Fibroblast of pulmonary artery (primary cell): ENCODE data around the gene CLK1.

Experiments used
- DNase-seq: peaks from one replicate; pipeline ENCODE4 v3.0.0-alpha.2; 2010; ENCODE audit warnings: low read depth
- H3K4me3 ChIP-seq: replicated peaks from 2 replicates; pipeline ENCODE4 v1.5.1; 2011; ENCODE audit warnings: low read depth, mild to moderate bottlenecking, control low read depth, low read length, moderate library complexity
- TF ChIP-seq, protein P1 (sequence below): IDR thresholded peaks from 2 replicates; pipeline ENCODE4 v1.5.1; 2011; ENCODE audit warnings: mild to moderate bottlenecking, control low read depth, low read length, inconsistent platforms; ENCODE audit errors: missing control alignments

CLK1 gene

GRCh38 chr2:200843993-200844948, 20.2 kb downstream of the CLK1 start:
- DNase-seq: no peak
- TF ChIP-seq, protein P1, sequence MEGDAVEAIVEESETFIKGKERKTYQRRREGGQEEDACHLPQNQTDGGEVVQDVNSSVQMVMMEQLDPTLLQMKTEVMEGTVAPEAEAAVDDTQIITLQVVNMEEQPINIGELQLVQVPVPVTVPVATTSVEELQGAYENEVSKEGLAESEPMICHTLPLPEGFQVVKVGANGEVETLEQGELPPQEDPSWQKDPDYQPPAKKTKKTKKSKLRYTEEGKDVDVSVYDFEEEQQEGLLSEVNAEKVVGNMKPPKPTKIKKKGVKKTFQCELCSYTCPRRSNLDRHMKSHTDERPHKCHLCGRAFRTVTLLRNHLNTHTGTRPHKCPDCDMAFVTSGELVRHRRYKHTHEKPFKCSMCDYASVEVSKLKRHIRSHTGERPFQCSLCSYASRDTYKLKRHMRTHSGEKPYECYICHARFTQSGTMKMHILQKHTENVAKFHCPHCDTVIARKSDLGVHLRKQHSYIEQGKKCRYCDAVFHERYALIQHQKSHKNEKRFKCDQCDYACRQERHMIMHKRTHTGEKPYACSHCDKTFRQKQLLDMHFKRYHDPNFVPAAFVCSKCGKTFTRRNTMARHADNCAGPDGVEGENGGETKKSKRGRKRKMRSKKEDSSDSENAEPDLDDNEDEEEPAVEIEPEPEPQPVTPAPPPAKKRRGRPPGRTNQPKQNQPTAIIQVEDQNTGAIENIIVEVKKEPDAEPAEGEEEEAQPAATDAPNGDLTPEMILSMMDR: no peak
- no peak overlapping the region for H3K4me3 ChIP-seq

DNA sequence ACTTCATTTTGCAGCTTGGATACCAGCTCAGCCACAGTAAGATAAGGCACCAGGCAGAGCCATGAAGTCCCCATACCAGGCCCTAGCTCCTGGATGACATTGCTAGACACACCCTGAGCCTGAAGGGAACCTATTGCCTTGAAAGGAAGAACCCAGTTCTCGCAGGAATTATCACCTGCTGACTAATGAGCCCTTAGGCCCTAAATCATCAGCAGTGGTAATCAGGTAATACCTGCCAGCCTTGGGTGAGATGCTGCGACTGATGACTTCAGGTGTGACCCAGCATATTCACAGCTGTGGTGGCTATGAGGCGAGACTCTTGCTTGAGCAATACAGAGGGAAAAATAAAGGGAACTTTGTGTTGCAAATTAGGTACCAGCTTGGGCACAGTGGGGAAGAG, 24.9 kb downstream of the CLK1 start:
- no peak overlapping the region for H3K4me3 ChIP-seq
- no peak for DNase-seq
- TF ChIP-seq, protein P1: no peak

GRCh38 chr2:200834701-200835100, 29.8 kb downstream of the CLK1 start:
- no peak for DNase-seq

GRCh38 chr2:200829258-200829655, 35.2 kb downstream of the CLK1 start:
- TF ChIP-seq, protein P1: no peak
- no peak overlapping the region for H3K4me3 ChIP-seq

More at GRCh38 chr2:200834701-200835100, 29.8 kb downstream of the CLK1 start:
- no peak overlapping the region for H3K4me3 ChIP-seq
- TF ChIP-seq, protein P1: no peak

DNA sequence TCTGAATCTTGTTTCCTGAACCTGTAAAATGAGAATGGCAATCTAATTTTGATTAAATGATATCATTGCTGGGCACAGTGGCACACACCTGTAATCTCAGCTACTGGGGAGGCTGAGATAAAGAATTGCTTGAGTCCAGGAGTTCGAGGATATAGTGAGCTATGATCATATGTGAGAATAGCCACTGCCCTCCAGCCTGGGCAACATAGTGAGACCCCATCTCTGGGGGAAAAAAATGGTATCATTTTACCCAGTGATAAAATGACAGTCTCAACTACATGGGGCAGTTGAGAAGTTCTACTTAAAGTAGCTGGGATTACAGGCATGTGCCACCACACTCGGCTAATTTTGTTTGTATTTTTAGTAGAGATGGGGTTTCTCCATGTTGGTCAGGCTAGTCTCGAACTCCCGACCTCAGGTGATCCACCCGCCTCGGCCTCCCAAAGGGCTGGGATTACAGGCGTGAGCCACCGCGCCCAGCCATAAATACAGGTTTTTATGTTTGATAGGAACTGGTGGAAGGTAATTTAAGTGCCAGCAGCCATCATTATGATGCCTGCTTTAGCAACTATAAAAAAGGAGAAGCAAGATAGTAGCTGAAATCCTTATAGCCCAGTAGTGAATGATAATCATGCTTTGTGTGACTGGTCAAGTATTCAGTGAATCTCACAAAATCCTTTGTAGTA, 35.7 kb downstream of the CLK1 start:
- no peak for DNase-seq
- TF ChIP-seq, protein P1: no peak

More at GRCh38 chr2:200829258-200829655, 35.2 kb downstream of the CLK1 start:
- DNase-seq: no peak

DNA sequence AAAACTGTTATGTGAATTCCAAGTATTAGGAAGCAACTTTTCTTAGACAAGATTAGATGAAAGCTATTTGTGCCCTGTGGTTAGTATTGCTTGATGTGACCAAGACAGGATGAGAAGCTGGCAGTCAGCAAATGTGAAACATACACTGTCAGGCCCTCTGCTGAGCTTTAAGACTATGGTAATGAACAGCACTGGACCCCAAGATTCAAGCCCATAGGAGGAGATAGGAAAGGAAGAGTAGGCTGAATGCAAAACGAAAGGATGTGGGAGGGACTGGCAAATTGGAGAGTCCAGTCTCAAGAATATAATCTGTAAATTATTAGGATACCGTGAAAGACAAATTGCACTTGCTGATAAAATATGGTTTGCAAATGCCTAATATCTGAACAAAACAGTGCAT, 36.4 kb downstream of the CLK1 start:
- DNase-seq: no peak
- no peak overlapping the region for H3K4me3 ChIP-seq
- TF ChIP-seq, protein P1: no peak

More for the DNA sequence above, 35.7 kb downstream of the CLK1 start:
- no peak overlapping the region for H3K4me3 ChIP-seq
